K562 treated with DMSO at 1 percent for 12 hours (cell line): ENCODE data around the gene PADI4. TPM values are rescaled to one million over a fixed set of nuclear protein-coding genes. Genes with fewer than 3 reads are reported as not detected.

Experiments
- total RNA-seq: library from RNA; unstranded; fragments of 300-600 nt; gene quantifications from 2 replicates; pipeline ENCODE4 v1.2.3, GENCODE V29; 2022; ENCODE audit not compliant: insufficient read depth

PADI4 gene
- not detected in 2 replicates for total RNA-seq

GRCh38 chr1:17307946-17308345 lies at the start of gene PADI4:
TSS of gene PADI4 (plus strand) at chr1:17308197. CDS start at chr1:17308223, 26 bp downstream.

GRCh38 chr1:17371896-17372295 lies 63.9 kb downstream of the PADI4 start, which contains the start of gene PADI6:
TSS of gene PADI6 (plus strand) at chr1:17372196. CDS start at chr1:17372246, 50 bp downstream.

Other genes with a start within 250 kb of the PADI4 start
- not detected in 2 replicates for gene PADI2, start 188.7 kb upstream of the PADI4 start, total RNA-seq
- 0.15 TPM in 1 of 2 replicates, not detected in the other for gene PADI1, start 103.1 kb upstream of the PADI4 start, total RNA-seq
- 0.19 TPM in 1 of 2 replicates, not detected in the other for gene PADI3, start 59.1 kb upstream of the PADI4 start, total RNA-seq
- gene PADI6, start 64.0 kb downstream of the PADI4 start, total RNA-seq, result not detected in 2 replicates
- 66.3 and 105 TPM in 2 replicates for gene RCC2, start 131.5 kb downstream of the PADI4 start, total RNA-seq
- not detected in 2 replicates for gene ARHGEF10L, start 231.5 kb downstream of the PADI4 start, total RNA-seq